ENCODE data around the gene MYO5B.
"Not testable (repeated sequence)": the region's sequence is repeated elsewhere in the genome, so short reads cannot be mapped to it uniquely, and the experiment has no call there.

MYO5B gene

DNA sequence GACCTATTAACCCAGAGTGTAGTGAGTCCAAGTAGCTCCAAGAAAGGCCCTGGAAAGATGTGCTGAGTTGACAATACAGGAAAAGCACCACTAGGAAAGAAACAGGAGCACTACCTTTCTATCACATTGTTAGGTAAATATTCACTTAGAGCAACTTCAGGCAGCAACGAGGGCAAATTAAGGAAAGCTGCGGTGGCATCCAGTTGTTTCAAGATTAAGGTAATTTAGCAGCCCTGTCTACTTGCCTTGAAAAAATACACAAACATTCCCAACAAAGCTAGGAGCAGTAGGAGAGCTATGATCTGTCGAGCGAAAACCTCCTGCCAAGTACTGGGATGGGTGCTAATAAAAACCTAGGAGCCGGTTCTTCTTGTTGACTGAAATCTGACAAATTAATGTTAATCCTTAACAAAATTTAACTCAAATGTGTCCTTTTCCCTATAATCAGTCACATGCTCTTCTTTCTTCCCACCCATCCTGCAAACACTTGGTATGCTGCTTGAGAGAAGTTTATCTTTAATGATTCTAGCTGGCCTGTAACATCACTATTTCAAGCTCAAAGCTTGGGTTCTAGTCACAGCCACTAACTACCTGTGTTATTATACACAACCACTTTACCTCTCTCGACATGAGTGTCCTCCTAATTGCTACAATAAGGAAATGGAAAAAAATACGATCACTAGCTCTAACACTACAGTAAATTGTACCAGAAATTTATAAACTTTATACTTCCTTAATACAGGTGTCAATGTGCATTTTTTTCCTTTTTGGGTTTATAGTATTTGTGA lies 383.6 kb downstream of the MYO5B start:
- TF ChIP-seq, protein P1, sequence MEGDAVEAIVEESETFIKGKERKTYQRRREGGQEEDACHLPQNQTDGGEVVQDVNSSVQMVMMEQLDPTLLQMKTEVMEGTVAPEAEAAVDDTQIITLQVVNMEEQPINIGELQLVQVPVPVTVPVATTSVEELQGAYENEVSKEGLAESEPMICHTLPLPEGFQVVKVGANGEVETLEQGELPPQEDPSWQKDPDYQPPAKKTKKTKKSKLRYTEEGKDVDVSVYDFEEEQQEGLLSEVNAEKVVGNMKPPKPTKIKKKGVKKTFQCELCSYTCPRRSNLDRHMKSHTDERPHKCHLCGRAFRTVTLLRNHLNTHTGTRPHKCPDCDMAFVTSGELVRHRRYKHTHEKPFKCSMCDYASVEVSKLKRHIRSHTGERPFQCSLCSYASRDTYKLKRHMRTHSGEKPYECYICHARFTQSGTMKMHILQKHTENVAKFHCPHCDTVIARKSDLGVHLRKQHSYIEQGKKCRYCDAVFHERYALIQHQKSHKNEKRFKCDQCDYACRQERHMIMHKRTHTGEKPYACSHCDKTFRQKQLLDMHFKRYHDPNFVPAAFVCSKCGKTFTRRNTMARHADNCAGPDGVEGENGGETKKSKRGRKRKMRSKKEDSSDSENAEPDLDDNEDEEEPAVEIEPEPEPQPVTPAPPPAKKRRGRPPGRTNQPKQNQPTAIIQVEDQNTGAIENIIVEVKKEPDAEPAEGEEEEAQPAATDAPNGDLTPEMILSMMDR (IDR thresholded peaks at IDR 0.05; ENCODE audit: low read depth, low read length): no peak
- no peak overlapping the region for H3K4me3 ChIP-seq (ENCODE audit: low read depth, low read length)

DNA sequence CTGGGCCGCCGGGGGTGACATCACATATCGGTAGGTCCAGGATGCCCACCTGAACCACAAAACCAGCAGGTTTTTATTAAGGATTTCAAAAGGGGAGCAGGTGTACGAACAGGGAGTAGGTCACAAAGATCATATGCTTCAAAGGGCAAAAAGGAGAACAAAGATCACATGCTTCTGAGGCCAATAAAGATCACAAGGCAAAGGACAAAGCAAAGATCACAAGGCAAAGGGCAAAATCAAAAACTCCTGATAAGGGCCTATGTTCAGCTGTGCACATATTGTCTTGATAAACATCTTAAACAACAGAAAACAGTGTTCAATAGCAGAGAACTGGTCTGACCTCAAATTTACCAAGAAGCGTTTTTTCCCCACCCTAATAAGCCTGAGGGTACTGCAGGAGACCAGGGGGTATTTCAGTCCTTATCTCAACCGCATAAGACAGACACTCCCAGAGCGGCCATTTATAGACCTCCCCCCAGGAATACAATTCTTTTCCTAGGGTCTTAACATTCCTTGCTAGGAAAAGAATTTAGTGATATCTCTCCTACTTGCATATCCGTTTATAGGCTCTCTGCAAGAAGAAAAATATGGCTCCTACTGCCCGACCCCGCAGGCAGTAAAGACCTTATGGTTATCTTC lies 386.3 kb downstream of the MYO5B start:
- H3K4me3 ChIP-seq (ENCODE audit: low read depth, low read length): not testable (repeated sequence)

DNA sequence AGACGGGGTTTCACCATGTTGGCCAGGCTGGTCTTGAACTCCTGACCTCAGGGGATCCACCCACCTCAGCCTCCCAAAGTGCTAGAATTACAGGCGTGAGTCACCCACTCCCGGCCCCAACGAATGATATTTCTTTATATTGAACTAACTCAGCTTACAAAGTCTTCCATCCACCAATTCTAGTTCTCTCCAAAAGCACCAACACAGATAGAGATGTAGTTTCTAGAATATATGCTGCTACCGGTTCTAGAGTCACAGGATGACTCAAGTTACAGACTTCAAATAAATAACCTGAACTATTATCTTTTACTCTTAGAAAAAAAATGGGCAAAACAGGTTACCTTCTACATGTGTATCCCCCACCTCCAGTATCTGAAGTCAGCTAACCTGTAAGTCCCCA lies 390.9 kb downstream of the MYO5B start:
- TF ChIP-seq, protein P1 (IDR thresholded peaks at IDR 0.05; ENCODE audit: low read depth, low read length): no peak
- no peak overlapping the region for H3K4me3 ChIP-seq (ENCODE audit: low read depth, low read length)

DNA sequence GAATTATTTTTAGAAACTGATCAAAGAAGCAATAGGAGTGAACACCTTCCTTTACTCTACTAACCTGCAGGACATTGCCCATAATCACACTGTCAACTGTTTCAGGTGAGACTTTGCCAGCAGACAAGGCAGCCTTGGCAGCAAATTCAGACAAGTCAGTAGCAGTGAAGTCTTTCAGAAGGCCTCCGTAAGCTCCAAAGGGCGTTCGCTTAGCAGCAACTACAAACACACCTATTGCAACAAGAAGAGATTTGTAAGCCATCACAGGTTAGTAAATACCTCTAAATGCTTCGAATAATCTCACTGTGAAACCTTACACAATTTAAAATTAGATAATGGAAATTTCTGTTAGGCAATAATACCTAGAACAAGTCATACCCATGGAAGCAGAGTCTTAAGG lies 392.3 kb downstream of the MYO5B start:
- TF ChIP-seq, protein P1 (IDR thresholded peaks at IDR 0.05; ENCODE audit: low read depth, low read length): no peak
- no peak overlapping the region for H3K4me3 ChIP-seq (ENCODE audit: low read depth, low read length)

DNA sequence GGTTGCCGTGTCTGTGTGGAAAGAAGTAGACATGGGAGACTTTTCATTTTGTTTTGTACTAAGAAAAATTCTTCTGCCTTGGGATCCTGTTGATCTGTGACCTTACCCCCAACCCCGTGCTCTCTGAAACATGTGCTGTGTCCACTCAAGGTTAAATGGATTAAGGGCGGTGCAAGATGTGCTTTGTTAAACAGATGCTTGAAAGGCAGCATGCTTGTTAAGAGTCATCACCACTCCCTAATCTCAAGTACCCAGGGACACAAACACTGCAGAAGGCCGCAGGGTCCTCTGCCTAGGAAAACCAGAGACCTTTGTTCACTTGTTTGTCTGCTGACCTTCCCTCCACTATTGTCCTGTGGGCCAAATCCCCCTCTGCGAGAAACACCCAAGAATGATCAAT lies 394.5 kb downstream of the MYO5B start:
- not testable (repeated sequence) for H3K4me3 ChIP-seq (ENCODE audit: low read depth, low read length)

DNA sequence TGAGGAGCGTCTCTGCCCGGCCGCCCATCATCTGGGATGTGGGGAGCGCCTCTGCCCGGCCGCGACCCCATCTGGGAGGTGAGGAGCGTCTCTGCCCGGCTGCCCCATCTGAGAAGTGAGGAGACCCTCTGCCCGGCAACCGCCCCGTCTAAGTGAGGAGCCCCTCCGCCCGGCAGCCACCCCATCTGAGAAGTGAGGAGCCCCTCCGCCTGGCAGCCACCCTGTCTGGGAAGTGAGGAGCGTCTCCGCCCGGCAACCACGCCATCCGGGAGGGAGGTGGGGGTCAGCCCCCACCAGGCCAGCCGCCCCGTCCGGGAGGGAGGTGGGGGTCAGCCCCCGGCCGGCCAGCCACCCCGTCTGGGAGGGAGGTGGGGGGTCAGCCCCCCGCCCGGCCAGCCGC lies 395.1 kb downstream of the MYO5B start:
- not testable (repeated sequence) for H3K4me3 ChIP-seq (ENCODE audit: low read depth, low read length)

DNA sequence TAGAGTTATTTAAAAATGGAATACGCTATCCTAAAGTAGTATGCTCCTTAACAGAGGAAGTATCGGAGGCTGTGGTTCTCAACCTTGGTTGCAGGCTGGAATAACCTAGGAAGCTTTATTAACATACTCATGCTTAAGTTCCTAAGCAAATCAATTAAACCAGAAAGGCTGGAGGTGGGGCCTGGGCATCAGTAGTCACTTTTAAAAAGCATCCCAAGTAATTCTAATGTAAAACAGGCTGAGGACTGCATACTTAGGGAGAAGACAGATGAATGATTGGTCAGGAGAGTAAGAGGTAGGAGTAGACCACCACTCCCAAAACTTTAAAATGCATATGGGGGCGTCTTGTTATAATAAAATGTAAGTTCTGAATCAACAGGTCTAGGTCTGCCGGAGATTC lies 396.9 kb downstream of the MYO5B start:
- TF ChIP-seq, protein P1 (IDR thresholded peaks at IDR 0.05; ENCODE audit: low read depth, low read length): no peak

DNA sequence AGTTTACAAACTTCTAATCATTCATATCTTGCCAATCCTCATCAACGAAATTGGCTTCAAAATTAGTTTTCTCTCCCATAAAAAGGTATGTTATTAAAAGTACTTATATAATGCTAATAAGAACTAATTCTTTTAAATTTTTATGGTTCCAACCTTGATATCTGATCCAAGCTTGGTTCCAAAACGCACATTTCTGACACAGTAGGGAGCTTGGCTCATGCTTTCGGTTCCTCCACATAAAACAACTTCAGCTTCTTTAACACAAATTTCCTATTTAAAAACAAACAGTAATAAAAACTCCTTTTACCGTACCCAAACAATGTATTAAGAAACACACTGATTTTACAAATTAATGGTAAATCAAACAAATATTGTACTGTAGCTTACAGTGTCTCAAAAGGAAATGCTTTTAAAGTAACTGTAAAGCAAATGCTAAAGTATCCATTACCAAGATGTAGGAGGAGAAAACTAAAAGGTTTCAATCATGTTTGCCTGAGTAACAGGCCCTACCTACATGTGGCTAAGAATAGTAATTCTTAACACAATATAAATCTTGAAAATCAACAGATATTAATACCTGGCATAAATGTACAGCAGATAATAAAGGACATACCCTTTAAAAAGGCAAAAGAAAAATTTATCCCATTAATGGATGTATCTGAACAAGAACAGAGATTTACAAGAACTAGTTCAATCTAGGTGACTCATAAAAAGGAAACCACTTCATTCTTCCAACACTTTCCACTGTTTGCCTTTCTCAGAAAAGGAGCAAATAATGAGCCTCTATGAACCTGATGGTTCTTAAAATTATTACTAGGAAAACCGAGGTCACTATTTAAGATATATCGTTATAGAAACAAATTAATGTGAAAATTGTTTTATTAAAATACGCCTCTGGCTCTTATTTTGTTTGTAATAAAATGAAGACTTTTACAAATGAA lies 399.1 kb downstream of the MYO5B start:
- H3K4me3 ChIP-seq (ENCODE audit: low read depth, low read length): no peak overlapping the region
- TF ChIP-seq, protein P1 (IDR thresholded peaks at IDR 0.05; ENCODE audit: low read depth, low read length): no peak

More for the DNA sequence above, 396.9 kb downstream of the MYO5B start:
- H3K4me3 ChIP-seq (ENCODE audit: low read depth, low read length): no peak overlapping the region
